Spleen (tissue), 7 donors: ENCODE data around the gene ALMS1.
"Not testable (repeated sequence)": the region's sequence is repeated elsewhere in the genome, so short reads cannot be mapped to it uniquely, and the experiment has no call there.

Experiments used
- POLR2A ChIP-seq, 3 donors: fragments of 450-650 bp; IDR thresholded peaks; one replicate each; pipeline ENCODE4 v1.5.1; 2017; ENCODE audit warnings: antibody characterized with exemption in 3 of 3, mild to moderate bottlenecking in 1 of 3
- TF ChIP-seq, protein P1 (sequence below), 11 experiments: fragments of 200-600 bp in 7 of 11; fragments of 450-650 bp in 4 of 11; sonication (generic) in 4 of 11; IDR thresholded peaks in 8 of 11; conservative IDR thresholded peaks in 3 of 11; 1 replicate in 7 of 11; 2 replicates in 4 of 11; pipeline versions ENCODE4 v1.4.0 to v1.8.0; 2016 to 2021; ENCODE audit warnings: antibody characterized with exemption in 11 of 11, inconsistent platforms in 4 of 11, mild to moderate bottlenecking in 1 of 11
- donor health status: DM: no; HTN: no; CAD: no; lungs with moderate emphysema.
- donor health status: DM: no; HTN: no; CAD: no.
- donor health status: DM: no; HTN: no; CAD: no.

DNA sequence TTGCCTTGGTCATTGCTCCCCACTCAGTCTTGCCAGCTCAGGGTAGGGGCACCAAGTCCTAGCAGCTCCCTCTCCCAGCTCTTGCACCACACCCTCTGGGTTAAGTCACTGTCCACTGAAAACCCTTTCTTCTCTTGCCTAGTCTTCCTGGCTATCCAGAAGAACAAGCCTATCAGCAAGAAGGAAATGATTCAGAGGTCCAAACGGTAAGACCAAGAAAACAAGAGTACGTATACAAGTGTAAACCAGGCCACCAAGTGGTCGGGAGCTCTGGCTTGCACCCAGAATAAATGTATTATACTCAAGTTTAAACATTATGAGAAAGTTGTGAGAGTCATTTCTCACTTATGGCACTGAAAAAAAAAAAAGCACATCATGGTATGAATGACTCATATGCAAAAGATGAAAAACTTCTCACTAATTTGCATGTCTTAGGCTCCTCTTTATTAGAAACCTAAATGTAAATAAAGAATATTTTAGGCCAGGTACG, 217.5 kb downstream of the ALMS1 start:
- TF ChIP-seq, protein P1, sequence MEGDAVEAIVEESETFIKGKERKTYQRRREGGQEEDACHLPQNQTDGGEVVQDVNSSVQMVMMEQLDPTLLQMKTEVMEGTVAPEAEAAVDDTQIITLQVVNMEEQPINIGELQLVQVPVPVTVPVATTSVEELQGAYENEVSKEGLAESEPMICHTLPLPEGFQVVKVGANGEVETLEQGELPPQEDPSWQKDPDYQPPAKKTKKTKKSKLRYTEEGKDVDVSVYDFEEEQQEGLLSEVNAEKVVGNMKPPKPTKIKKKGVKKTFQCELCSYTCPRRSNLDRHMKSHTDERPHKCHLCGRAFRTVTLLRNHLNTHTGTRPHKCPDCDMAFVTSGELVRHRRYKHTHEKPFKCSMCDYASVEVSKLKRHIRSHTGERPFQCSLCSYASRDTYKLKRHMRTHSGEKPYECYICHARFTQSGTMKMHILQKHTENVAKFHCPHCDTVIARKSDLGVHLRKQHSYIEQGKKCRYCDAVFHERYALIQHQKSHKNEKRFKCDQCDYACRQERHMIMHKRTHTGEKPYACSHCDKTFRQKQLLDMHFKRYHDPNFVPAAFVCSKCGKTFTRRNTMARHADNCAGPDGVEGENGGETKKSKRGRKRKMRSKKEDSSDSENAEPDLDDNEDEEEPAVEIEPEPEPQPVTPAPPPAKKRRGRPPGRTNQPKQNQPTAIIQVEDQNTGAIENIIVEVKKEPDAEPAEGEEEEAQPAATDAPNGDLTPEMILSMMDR (IDR thresholded peaks at IDR 0.05 in 8 of 11, conservative IDR thresholded peaks at IDR 0.05 in 3 of 11): not testable (repeated sequence)
- not testable (repeated sequence) for TF ChIP-seq POLR2A (IDR thresholded peaks at IDR 0.05)
